OCI-LY1 (cell line): Measurements from ENCODE around the gene SLC25A33.
"Not testable (repeated sequence)": the region's sequence is repeated elsewhere in the genome, so short reads cannot be mapped to it uniquely, and the experiment has no call there.

ENCODE experiments used
- H2AFZ ChIP-seq: fragments of 200-600 bp; sonication (generic), shearing (Covaris generic); 2 replicates; pipeline ENCODE4 v1.6.0; 2014; ENCODE audit warnings: antibody characterized with exemption, mild to moderate bottlenecking, low read length
- H3F3A ChIP-seq: fragments of 200-600 bp; sonication (generic), shearing (Covaris generic); 2 replicates; pipeline ENCODE4 v1.6.0; 2014; ENCODE audit warnings: mild to moderate bottlenecking, antibody characterized with exemption, low read length, moderate library complexity; ENCODE audit not compliant: insufficient read depth
- H3K27ac ChIP-seq: fragments of 200-600 bp; sonication (generic); 2 replicates; pipeline ENCODE4 v1.5.1; 2014; ENCODE audit warnings: low read length, mixed run types, mild to moderate bottlenecking, low read depth; ENCODE audit not compliant: poor library complexity, severe bottlenecking
- H3K27me3 ChIP-seq: fragments of 200-600 bp; sonication (generic); 2 replicates; pipeline ENCODE4 v1.6.0; 2014; ENCODE audit warnings: antibody characterized with exemption, mild to moderate bottlenecking, low read length, moderate library complexity; ENCODE audit not compliant: insufficient read depth
- H3K36me3 ChIP-seq: fragments of 200-600 bp; sonication (generic); 2 replicates; pipeline ENCODE4 v1.6.1; 2014; ENCODE audit warnings: mild to moderate bottlenecking, antibody characterized with exemption, low read length, moderate library complexity, mixed read lengths; ENCODE audit not compliant: insufficient read depth
- H3K4me1 ChIP-seq: fragments of 200-600 bp; sonication (generic); 2 replicates; pipeline ENCODE4 v1.5.1; 2014; ENCODE audit warnings: mild to moderate bottlenecking, low read length, moderate library complexity; ENCODE audit not compliant: insufficient read depth, severe bottlenecking
- H3K4me2 ChIP-seq: fragments of 200-600 bp; sonication (generic), shearing (Covaris generic); 2 replicates; pipeline ENCODE4 v1.6.1; 2014; ENCODE audit warnings: low read length
- H3K4me3 ChIP-seq: fragments of 200-600 bp; sonication (generic); 2 replicates; pipeline ENCODE4 v1.5.1; 2014; ENCODE audit warnings: low read length, low read depth, mild to moderate bottlenecking, mixed read lengths; ENCODE audit not compliant: poor library complexity, severe bottlenecking
- H3K79me2 ChIP-seq: fragments of 200-600 bp; shearing (Covaris generic); 2 replicates; pipeline ENCODE4 v1.6.1; 2016; ENCODE audit warnings: mixed run types, low read length, mixed read lengths; ENCODE audit not compliant: insufficient read depth
- H3K9ac ChIP-seq: fragments of 200-600 bp; sonication (generic), shearing (Covaris generic); 2 replicates; pipeline ENCODE4 v1.6.1; 2014; ENCODE audit warnings: mild to moderate bottlenecking, low read length, mixed read lengths
- H3K9me2 ChIP-seq: fragments of 200-600 bp; sonication (generic), shearing (Covaris generic); 2 replicates; pipeline ENCODE4 v1.6.1; 2014; ENCODE audit warnings: low read depth, mild to moderate bottlenecking, low read length, mixed read lengths
- H3K9me3 ChIP-seq: fragments of 200-600 bp; shearing (Covaris generic); 2 replicates; pipeline ENCODE4 v1.6.1; 2014; ENCODE audit warnings: low read length, mixed read lengths
- H4K20me1 ChIP-seq: fragments of 200-600 bp; sonication (generic), shearing (Covaris generic); 2 replicates; pipeline ENCODE4 v1.6.0; 2016; ENCODE audit warnings: mild to moderate bottlenecking, low read length; ENCODE audit not compliant: insufficient read depth
- EZH2 ChIP-seq: fragments of 200-600 bp; sonication (generic), shearing (Covaris generic); IDR thresholded peaks from 2 replicates; pipeline ENCODE4 v1.8.0; 2017; ENCODE audit warnings: borderline replicate concordance, mixed run types, mild to moderate bottlenecking, antibody characterized with exemption, low read length, moderate library complexity, mixed read lengths
- TF ChIP-seq, protein P1 (sequence below): fragments of 200-600 bp; sonication (generic), shearing (Covaris generic); IDR thresholded peaks from 2 replicates; pipeline ENCODE4 v1.5.1; 2017; ENCODE audit warnings: mild to moderate bottlenecking, antibody characterized with exemption, low read length, moderate library complexity, mixed read lengths

SLC25A33 gene

DNA sequence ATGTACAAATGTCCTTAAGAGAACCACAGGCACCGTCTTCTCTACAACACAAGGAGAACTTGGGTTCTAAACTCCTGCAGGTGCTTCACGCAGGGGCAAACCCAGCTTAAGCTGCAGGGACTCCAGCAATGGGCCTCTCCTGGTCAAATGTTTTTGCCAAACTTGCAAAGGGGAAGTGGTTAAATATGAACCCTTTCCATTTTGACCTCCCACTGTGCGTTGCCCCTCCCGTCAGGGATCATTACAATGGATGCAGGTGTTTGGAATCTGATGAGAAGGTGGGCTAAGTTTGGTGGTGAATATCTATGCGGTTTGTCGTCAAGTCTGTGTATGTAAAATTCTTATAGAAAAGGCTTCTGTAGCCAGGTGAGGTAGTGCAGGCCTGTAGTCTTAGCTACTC, 29.1 kb upstream of the SLC25A33 start:
- no peaks in the 10 kb centered on the region for H3K9me2 ChIP-seq

DNA sequence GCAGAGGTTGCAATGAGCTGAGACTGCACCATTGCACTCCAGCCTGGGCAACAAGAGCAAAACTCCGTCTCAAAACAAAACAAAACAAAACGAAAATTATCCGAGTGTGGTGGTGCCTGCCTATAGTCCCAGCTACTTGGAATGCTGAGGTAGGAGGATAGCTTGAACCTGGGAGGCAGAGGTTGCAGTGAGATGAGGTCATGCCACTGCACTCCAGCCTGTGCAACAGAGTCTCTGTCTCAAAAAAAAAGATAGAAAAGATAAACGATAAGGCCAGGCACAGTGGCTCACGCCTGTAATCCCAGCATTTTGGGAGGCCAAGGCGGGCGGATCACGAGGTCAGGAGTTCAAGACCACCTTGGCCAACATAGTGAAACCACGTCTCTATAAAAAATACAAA, 23.7 kb upstream of the SLC25A33 start:
- peak overlapping the region; percentile 99 for H3K27ac ChIP-seq
- H3K4me1 ChIP-seq, result peaks cover 74% of the 10 kb centered on the region
- not testable (repeated sequence) for H3K79me2 ChIP-seq, H3K9me2 ChIP-seq, H2AFZ ChIP-seq, H3K36me3 ChIP-seq, H3K4me3 ChIP-seq, H3K9me3 ChIP-seq, H4K20me1 ChIP-seq, H3K27me3 ChIP-seq
- H3K4me2 ChIP-seq, result peak overlapping the region; percentile 43; the same call in 1 of the 2 replicates
- H3F3A ChIP-seq, result peaks cover 11% of the 10 kb centered on the region
- peak overlapping the region; percentile 31; the same call in 1 of the 2 replicates for H3K9ac ChIP-seq

More for the DNA sequence above, 29.1 kb upstream of the SLC25A33 start:
- H3K9me3 ChIP-seq, result no peaks in the 10 kb centered on the region
- H2AFZ ChIP-seq, result no peak overlapping the region
- H4K20me1 ChIP-seq, result no peaks in the 10 kb centered on the region
- no peak overlapping the region for H3K4me3 ChIP-seq
- peak overlapping the region; percentile 31; the same call in 1 of the 2 replicates for H3K4me2 ChIP-seq
- no peaks in the 10 kb centered on the region for H3K27me3 ChIP-seq
- no peaks in the 10 kb centered on the region for H3K36me3 ChIP-seq
- peaks cover 39% of the 10 kb centered on the region for H3K4me1 ChIP-seq
- no peak overlapping the region; the same call in 1 of the 2 replicates for H3K9ac ChIP-seq
- H3K27ac ChIP-seq, result peak overlapping the region; percentile 83
- no peaks in the 10 kb centered on the region for H3K79me2 ChIP-seq
- no peaks in the 10 kb centered on the region for H3F3A ChIP-seq
- TF ChIP-seq EZH2, result no peak
- TF ChIP-seq, protein P1, sequence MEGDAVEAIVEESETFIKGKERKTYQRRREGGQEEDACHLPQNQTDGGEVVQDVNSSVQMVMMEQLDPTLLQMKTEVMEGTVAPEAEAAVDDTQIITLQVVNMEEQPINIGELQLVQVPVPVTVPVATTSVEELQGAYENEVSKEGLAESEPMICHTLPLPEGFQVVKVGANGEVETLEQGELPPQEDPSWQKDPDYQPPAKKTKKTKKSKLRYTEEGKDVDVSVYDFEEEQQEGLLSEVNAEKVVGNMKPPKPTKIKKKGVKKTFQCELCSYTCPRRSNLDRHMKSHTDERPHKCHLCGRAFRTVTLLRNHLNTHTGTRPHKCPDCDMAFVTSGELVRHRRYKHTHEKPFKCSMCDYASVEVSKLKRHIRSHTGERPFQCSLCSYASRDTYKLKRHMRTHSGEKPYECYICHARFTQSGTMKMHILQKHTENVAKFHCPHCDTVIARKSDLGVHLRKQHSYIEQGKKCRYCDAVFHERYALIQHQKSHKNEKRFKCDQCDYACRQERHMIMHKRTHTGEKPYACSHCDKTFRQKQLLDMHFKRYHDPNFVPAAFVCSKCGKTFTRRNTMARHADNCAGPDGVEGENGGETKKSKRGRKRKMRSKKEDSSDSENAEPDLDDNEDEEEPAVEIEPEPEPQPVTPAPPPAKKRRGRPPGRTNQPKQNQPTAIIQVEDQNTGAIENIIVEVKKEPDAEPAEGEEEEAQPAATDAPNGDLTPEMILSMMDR, result no peak

DNA sequence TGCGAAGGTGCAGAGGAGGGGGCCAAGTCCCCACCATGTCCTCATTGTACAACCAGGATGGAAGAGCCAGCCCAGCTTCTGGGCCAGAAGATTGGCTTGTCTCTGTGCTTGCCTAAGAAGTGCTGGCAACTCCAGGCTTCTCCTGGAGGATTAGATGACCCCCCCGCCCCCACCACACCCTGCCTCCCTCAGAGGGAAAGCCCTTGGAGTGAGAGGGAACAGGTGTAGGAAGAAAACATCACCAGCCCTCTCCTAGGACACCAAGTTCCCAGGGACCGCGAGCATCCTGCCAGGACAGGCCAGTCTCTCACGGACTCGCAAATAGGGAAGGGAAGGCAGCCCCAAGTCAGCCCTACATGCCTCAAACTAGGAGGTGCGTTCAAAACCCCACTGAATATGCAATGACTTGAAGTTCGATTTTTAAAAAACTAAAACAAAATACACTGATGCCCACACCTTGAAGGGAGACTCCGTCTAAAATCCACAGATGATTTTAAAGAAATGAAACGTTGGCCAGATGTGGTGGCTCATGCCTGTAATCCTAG, 20.7 kb upstream of the SLC25A33 start:
- no peak overlapping the region for H3K4me2 ChIP-seq
- H3K9me2 ChIP-seq, result no peaks in the 10 kb centered on the region
- no peaks in the 10 kb centered on the region for H3K27me3 ChIP-seq
- H3K9ac ChIP-seq, result no peak overlapping the region
- TF ChIP-seq, protein P1, result no peak
- no peak overlapping the region for H2AFZ ChIP-seq
- H3K79me2 ChIP-seq, result no peaks in the 10 kb centered on the region
- H3K4me1 ChIP-seq, result peaks cover 81% of the 10 kb centered on the region
- no peaks in the 10 kb centered on the region for H3K36me3 ChIP-seq
- H3F3A ChIP-seq, result peaks cover 11% of the 10 kb centered on the region
- peak overlapping the region; percentile 99 for H3K27ac ChIP-seq
- no peaks in the 10 kb centered on the region for H4K20me1 ChIP-seq
- no peaks in the 10 kb centered on the region for H3K9me3 ChIP-seq
- H3K4me3 ChIP-seq, result no peak overlapping the region

DNA sequence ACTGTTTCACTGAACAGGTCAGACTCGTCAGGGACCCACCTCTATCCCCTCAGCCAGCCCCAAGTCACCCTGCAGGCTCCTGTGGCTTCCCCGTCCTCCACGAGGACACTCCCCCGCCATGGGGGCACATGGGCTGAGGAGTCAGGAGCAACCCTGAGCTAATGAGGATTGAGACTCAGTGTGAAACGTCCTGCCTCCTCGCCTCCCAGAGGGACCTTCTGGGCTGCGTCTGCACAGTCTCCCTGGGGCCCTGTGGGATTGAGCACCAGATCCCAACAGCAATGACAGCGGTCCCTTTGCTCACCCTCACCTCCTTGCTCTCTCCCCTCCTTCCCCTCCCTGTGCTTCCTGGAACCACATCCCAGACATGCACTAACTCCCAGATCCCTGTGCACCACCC, 18.9 kb upstream of the SLC25A33 start:
- Histone ChIP-seq H2AFZ (no peak overlapping the region), H3K79me2 (no peaks in the 10 kb centered on the region), H3K4me2 (no peak overlapping the region)

More for the DNA sequence above, 18.9 kb upstream of the SLC25A33 start:
- no peaks in the 10 kb centered on the region for H3K9me3 ChIP-seq
- TF ChIP-seq, protein P1, result no peak
- TF ChIP-seq EZH2, result no peak
- no peaks in the 10 kb centered on the region for H3K27me3 ChIP-seq
- peaks cover 11% of the 10 kb centered on the region for H3F3A ChIP-seq
- peak overlapping the region; percentile 99 for H3K27ac ChIP-seq
- no peaks in the 10 kb centered on the region for H3K36me3 ChIP-seq
- no peaks in the 10 kb centered on the region for H4K20me1 ChIP-seq
- H3K9me2 ChIP-seq, result no peaks in the 10 kb centered on the region
- no peak overlapping the region for H3K9ac ChIP-seq
- peaks cover 68% of the 10 kb centered on the region for H3K4me1 ChIP-seq
- no peak overlapping the region for H3K4me3 ChIP-seq
